ENCODE data around the gene SGTA.

Gene SGTA

GRCh38 chr19:2799273-2800020, 16.4 kb upstream of the SGTA start:
- Histone ChIP-seq H3K9me3 (ENCODE audit: insufficient read depth, low read depth, low read length) (no peaks in the 10 kb centered on the region), H3K79me2 (ENCODE audit: insufficient read depth, low read length) (no peaks in the 10 kb centered on the region), H3K9me2 (replicated peaks; ENCODE audit: low read depth, low read length) (no peaks in the 10 kb centered on the region), H3K4me2 (ENCODE audit: low read depth, low read length, poor library complexity, severe bottlenecking) (no peak overlapping the region), H3F3A (ENCODE audit: low read depth) (no peaks in the 10 kb centered on the region), H2AFZ (ENCODE audit: low read length) (no peak overlapping the region), H3K36me3 (ENCODE audit: insufficient read depth, low read length) (peaks cover 24% of the 10 kb centered on the region; the same call in 1 of the 2 replicates), H3K4me3 (ENCODE audit: low read length, poor library complexity, severe bottlenecking) (no peak overlapping the region), H3K4me1 (ENCODE audit: insufficient read depth, low read length, poor library complexity, severe bottlenecking) (no peaks in the 10 kb centered on the region), H3K9ac (ENCODE audit: low read depth, low read length, poor library complexity, severe bottlenecking) (no peak overlapping the region), H4K20me1 (ENCODE audit: insufficient read depth, low read length, poor library complexity, severe bottlenecking) (no peaks in the 10 kb centered on the region), H3K27me3 (ENCODE audit: insufficient read depth, low read length, poor library complexity, severe bottlenecking) (no peaks in the 10 kb centered on the region)
- TF ChIP-seq EZH2phosphoT487 (IDR thresholded peaks at IDR 0.05; ENCODE audit: borderline replicate concordance) = no peak
- TF ChIP-seq CTCF (conservative IDR thresholded peaks at IDR 0.05; ENCODE audit: low read length) = no peak

- no peaks in the 10 kb centered on the region for H3K4me1 ChIP-seq (ENCODE audit: insufficient read depth, low read length, poor library complexity, severe bottlenecking)
- TF ChIP-seq EZH2phosphoT487 (IDR thresholded peaks at IDR 0.05; ENCODE audit: borderline replicate concordance) (no peak), CTCF (conservative IDR thresholded peaks at IDR 0.05; ENCODE audit: low read length) (no peak)
- no peaks in the 10 kb centered on the region for H3K79me2 ChIP-seq (ENCODE audit: insufficient read depth, low read length)
- H3K36me3 ChIP-seq (ENCODE audit: insufficient read depth, low read length) = peaks cover 21% of the 10 kb centered on the region; the same call in 1 of the 2 replicates
- H3K4me2 ChIP-seq (ENCODE audit: low read depth, low read length, poor library complexity, severe bottlenecking) = no peak overlapping the region
- no peak overlapping the region for H3K9ac ChIP-seq (ENCODE audit: low read depth, low read length, poor library complexity, severe bottlenecking)
- H3K27me3 ChIP-seq (ENCODE audit: insufficient read depth, low read length, poor library complexity, severe bottlenecking) = no peaks in the 10 kb centered on the region
- no peaks in the 10 kb centered on the region for H3F3A ChIP-seq (ENCODE audit: low read depth)
- H3K9me2 ChIP-seq (replicated peaks; ENCODE audit: low read depth, low read length) = no peaks in the 10 kb centered on the region
- no peaks in the 10 kb centered on the region for H4K20me1 ChIP-seq (ENCODE audit: insufficient read depth, low read length, poor library complexity, severe bottlenecking)
- H2AFZ ChIP-seq (ENCODE audit: low read length) = no peak overlapping the region
- H3K4me3 ChIP-seq (ENCODE audit: low read length, poor library complexity, severe bottlenecking) = no peak overlapping the region
- H3K9me3 ChIP-seq (ENCODE audit: insufficient read depth, low read depth, low read length) = no peaks in the 10 kb centered on the region
These were observed 15.7 kb upstream of the SGTA start for GRCh38 chr19:2798733-2799132.

GRCh38 chr19:2798158-2798685, 15.1 kb upstream of the SGTA start:
- Histone ChIP-seq H3K36me3 (ENCODE audit: insufficient read depth, low read length) (peaks cover 21% of the 10 kb centered on the region; the same call in 1 of the 2 replicates), H3K79me2 (ENCODE audit: insufficient read depth, low read length) (no peaks in the 10 kb centered on the region), H3K27me3 (ENCODE audit: insufficient read depth, low read length, poor library complexity, severe bottlenecking) (no peaks in the 10 kb centered on the region), H3K4me1 (ENCODE audit: insufficient read depth, low read length, poor library complexity, severe bottlenecking) (no peaks in the 10 kb centered on the region), H3K9me3 (ENCODE audit: insufficient read depth, low read depth, low read length) (no peaks in the 10 kb centered on the region), H3F3A (ENCODE audit: low read depth) (no peaks in the 10 kb centered on the region), H4K20me1 (ENCODE audit: insufficient read depth, low read length, poor library complexity, severe bottlenecking) (no peaks in the 10 kb centered on the region), H3K9me2 (replicated peaks; ENCODE audit: low read depth, low read length) (no peaks in the 10 kb centered on the region), H2AFZ (ENCODE audit: low read length) (no peak overlapping the region), H3K4me3 (ENCODE audit: low read length, poor library complexity, severe bottlenecking) (no peak overlapping the region), H3K4me2 (ENCODE audit: low read depth, low read length, poor library complexity, severe bottlenecking) (no peak overlapping the region), H3K9ac (ENCODE audit: low read depth, low read length, poor library complexity, severe bottlenecking) (no peak overlapping the region)
- TF ChIP-seq CTCF (conservative IDR thresholded peaks at IDR 0.05; ENCODE audit: low read length) = no peak
